WTC11 (cell line): Measurements from ENCODE around the gene ATG14. TPM values are rescaled to one million over a fixed set of nuclear protein-coding genes. Genes with fewer than 3 reads are reported as not detected.

Experiments
- ATAC-seq: fragments of 200-7000 bp; cut with Tn5 transposase; 2 replicates; pipeline ENCODE4 v1.10.0; 2021; ENCODE audit warnings: mild to moderate bottlenecking, moderate library complexity
- CTCF ChIA-PET: fragments of 300-600 bp; sonication (Branson Sonifier 250); formaldehyde crosslinking; loops from one replicate; lab custom pipeline; 2021; ENCODE audit warnings: antibody characterized with exemption; lab: Charles Lee
- POLR2A ChIA-PET: fragments of 350-600 bp; sonication (Branson Sonifier 250); formaldehyde crosslinking; loops from one replicate; lab custom pipeline; 2021; ENCODE audit warnings: antibody characterized with exemption; lab: Charles Lee
- DNase-seq: peaks from one replicate; pipeline ENCODE4 v3.0.0; 2021; ENCODE audit warnings: low spot score
- H3K27ac Mint-ChIP-seq: 2 replicates; pipeline ENCODE4 v1.8.0; 2021; ENCODE audit warnings: mixed read lengths
- H3K27me3 Mint-ChIP-seq: 2 replicates; pipeline ENCODE4 v1.8.0; 2021; ENCODE audit warnings: low read depth, mild to moderate bottlenecking, moderate library complexity, mixed read lengths
- H3K36me3 Mint-ChIP-seq: 2 replicates; pipeline ENCODE4 v1.8.0; 2021; ENCODE audit warnings: mixed read lengths
- H3K4me1 Mint-ChIP-seq: 2 replicates; pipeline ENCODE4 v1.8.0; 2022; ENCODE audit warnings: mixed read lengths
- H3K4me3 Mint-ChIP-seq: 2 replicates; pipeline ENCODE4 v1.8.0; 2021; ENCODE audit warnings: mild to moderate bottlenecking, moderate library complexity, mixed read lengths
- H3K9me3 Mint-ChIP-seq: 2 replicates; pipeline ENCODE4 v1.8.0; 2021; ENCODE audit warnings: mixed read lengths
- CREB1 ChIP-seq: sonication (generic); formaldehyde crosslinking; IDR thresholded peaks from 2 replicates; pipeline ENCODE4 v1.8.0; 2023; ENCODE audit warnings: mild to moderate bottlenecking, missing genetic modification reagents
- ETV6 ChIP-seq: sonication (generic); formaldehyde crosslinking; IDR thresholded peaks from 2 replicates; pipeline ENCODE4 v1.8.1; 2022; ENCODE audit warnings: mild to moderate bottlenecking, missing genetic modification reagents
- FOXK1 ChIP-seq: sonication (generic); formaldehyde crosslinking; IDR thresholded peaks from 2 replicates; pipeline ENCODE4 v1.8.0; 2022; ENCODE audit warnings: mild to moderate bottlenecking, moderate library complexity, missing genetic modification reagents
- IRF2 ChIP-seq: sonication (generic); formaldehyde crosslinking; IDR thresholded peaks from 2 replicates; pipeline ENCODE4 v1.8.0; 2022; ENCODE audit warnings: low read depth, missing genetic modification reagents, borderline replicate concordance
- KAT7 ChIP-seq: sonication (generic); formaldehyde crosslinking; IDR thresholded peaks from 2 replicates; pipeline ENCODE4 v1.8.1; 2023; ENCODE audit warnings: missing genetic modification reagents, mild to moderate bottlenecking, borderline replicate concordance
- MXD4 ChIP-seq: fragments of 250-450 bp; sonication (Bioruptor Pico); IDR thresholded peaks from 2 replicates; pipeline ENCODE4 v1.8.0; 2021; ENCODE audit warnings: mild to moderate bottlenecking, moderate library complexity, borderline replicate concordance
- NFATC4 ChIP-seq: fragments of 250-450 bp; sonication (Bioruptor Pico); IDR thresholded peaks from 2 replicates; pipeline ENCODE4 v1.9.0; 2021; ENCODE audit warnings: mild to moderate bottlenecking
- SMAD4 ChIP-seq: sonication (generic); formaldehyde crosslinking; IDR thresholded peaks from 2 replicates; pipeline ENCODE4 v1.8.0; 2022; ENCODE audit warnings: mild to moderate bottlenecking, missing genetic modification reagents
- SOX15 ChIP-seq: fragments of 250-450 bp; sonication (Bioruptor Pico); IDR thresholded peaks from 2 replicates; pipeline ENCODE4 v1.9.0; 2021; ENCODE audit warnings: mild to moderate bottlenecking
- TP53 ChIP-seq: sonication (generic); formaldehyde crosslinking; IDR thresholded peaks from 2 replicates; pipeline ENCODE4 v1.8.1; 2023; ENCODE audit warnings: mild to moderate bottlenecking, missing genetic modification reagents
- ZNF396 ChIP-seq: fragments of 250-450 bp; sonication (Bioruptor Pico); IDR thresholded peaks from 2 replicates; pipeline ENCODE4 v1.8.0; 2021; ENCODE audit warnings: mild to moderate bottlenecking, moderate library complexity, borderline replicate concordance
- ZNF416 ChIP-seq: fragments of 250-450 bp; sonication (Bioruptor Pico); IDR thresholded peaks from 2 replicates; pipeline ENCODE4 v1.9.0; 2021; ENCODE audit warnings: mild to moderate bottlenecking, inconsistent platforms
- total RNA-seq: library from RNA; stranded (reverse); gene quantifications from 3 replicates; pipeline ENCODE4 v1.2.3, GENCODE V29; 2021
- TF ChIP-seq, protein P1 (sequence below): fragments of 250-450 bp; sonication (Bioruptor Pico); IDR thresholded peaks from 2 replicates; pipeline ENCODE4 v1.9.0; 2021; ENCODE audit warnings: mild to moderate bottlenecking, borderline replicate concordance
- TF ChIP-seq, protein P2 (sequence below): sonication (generic); formaldehyde crosslinking; IDR thresholded peaks from 2 replicates; pipeline ENCODE4 v1.8.0; 2022; ENCODE audit warnings: mild to moderate bottlenecking, missing genetic modification reagents
- TF ChIP-seq, protein P3 (sequence below): sonication (generic); formaldehyde crosslinking; conservative IDR thresholded peaks from 2 replicates; pipeline ENCODE4 v1.8.1; 2022; ENCODE audit warnings: mild to moderate bottlenecking, missing genetic modification reagents
- TF ChIP-seq, protein P4 (sequence below): sonication (generic); formaldehyde crosslinking; IDR thresholded peaks from 2 replicates; pipeline ENCODE4 v1.8.1; 2022; ENCODE audit warnings: missing genetic modification reagents, borderline replicate concordance
- TF ChIP-seq, protein P5 (sequence below): fragments of 250-450 bp; sonication (Bioruptor Pico); IDR thresholded peaks from 2 replicates; pipeline ENCODE4 v1.9.0; 2021; ENCODE audit warnings: mild to moderate bottlenecking
- TF ChIP-seq, protein P6 (sequence below): fragments of 250-450 bp; sonication (Bioruptor Pico); IDR thresholded peaks from 2 replicates; pipeline ENCODE4 v2.1.2; 2022; ENCODE audit warnings: mild to moderate bottlenecking, moderate library complexity
- TF ChIP-seq, protein P7 (sequence below): sonication (generic); formaldehyde crosslinking; IDR thresholded peaks from 2 replicates; pipeline ENCODE4 v1.8.0; 2023; ENCODE audit warnings: missing genetic modification reagents
- TF ChIP-seq, protein P8 (sequence below): fragments of 250-450 bp; sonication (Bioruptor Pico); IDR thresholded peaks from 2 replicates; pipeline ENCODE4 v1.9.0; 2021; ENCODE audit warnings: mild to moderate bottlenecking

ATG14 gene
- total RNA-seq, 1 experiment from 2014 or later = 10.4 TPM

DNA sequence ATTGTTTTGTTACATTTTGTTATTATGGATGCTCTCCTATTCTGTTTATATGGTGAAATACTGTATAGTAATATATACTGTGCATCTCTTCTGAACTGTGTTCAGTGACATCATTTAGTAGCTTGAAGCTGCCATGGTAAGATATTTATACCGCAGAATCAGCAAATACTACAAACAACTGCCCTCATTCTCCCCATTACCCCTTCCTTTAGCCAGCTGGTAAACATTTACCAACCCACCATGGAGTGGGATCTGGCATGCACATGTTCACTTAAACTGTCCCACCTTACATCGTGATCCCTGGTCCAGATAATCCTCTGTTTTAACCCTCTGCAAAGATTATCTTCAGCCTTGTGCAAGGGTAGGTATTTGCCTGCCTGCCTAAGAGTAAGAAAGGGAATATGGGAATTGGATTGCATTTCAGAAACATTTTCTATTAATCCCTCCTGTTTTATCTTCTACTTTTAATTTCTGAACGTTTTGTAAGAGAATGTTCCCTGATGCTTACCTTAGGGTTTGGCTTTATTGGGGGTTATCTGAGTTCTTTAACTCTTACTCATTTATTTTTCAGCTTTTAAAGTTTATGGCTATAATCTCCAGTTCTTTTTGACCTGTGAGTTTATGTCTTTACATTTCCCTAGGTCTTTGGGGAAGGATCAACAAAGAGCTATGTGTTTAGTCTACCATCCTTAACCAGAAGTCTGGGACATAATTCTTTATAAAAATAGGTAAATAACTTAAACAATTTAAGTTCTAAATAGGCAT lies 93.9 kb downstream of the ATG14 start:
- Mint-ChIP-seq H3K4me3 (no peak overlapping the region), H3K9me3 (peaks cover 24% of the 10 kb centered on the region), H3K27ac (no peak overlapping the region), H3K27me3 (peaks cover 7% of the 10 kb centered on the region; the same call in 1 of the 2 replicates), H3K4me1 (peaks cover 3% of the 10 kb centered on the region; the same call in 1 of the 2 replicates), H3K36me3 (peaks cover 31% of the 10 kb centered on the region)
- CTCF ChIA-PET = no interaction called here
- ATAC-seq = no peak
- no peak for DNase-seq
- POLR2A ChIA-PET = no interaction called here
- TF ChIP-seq, protein P1, sequence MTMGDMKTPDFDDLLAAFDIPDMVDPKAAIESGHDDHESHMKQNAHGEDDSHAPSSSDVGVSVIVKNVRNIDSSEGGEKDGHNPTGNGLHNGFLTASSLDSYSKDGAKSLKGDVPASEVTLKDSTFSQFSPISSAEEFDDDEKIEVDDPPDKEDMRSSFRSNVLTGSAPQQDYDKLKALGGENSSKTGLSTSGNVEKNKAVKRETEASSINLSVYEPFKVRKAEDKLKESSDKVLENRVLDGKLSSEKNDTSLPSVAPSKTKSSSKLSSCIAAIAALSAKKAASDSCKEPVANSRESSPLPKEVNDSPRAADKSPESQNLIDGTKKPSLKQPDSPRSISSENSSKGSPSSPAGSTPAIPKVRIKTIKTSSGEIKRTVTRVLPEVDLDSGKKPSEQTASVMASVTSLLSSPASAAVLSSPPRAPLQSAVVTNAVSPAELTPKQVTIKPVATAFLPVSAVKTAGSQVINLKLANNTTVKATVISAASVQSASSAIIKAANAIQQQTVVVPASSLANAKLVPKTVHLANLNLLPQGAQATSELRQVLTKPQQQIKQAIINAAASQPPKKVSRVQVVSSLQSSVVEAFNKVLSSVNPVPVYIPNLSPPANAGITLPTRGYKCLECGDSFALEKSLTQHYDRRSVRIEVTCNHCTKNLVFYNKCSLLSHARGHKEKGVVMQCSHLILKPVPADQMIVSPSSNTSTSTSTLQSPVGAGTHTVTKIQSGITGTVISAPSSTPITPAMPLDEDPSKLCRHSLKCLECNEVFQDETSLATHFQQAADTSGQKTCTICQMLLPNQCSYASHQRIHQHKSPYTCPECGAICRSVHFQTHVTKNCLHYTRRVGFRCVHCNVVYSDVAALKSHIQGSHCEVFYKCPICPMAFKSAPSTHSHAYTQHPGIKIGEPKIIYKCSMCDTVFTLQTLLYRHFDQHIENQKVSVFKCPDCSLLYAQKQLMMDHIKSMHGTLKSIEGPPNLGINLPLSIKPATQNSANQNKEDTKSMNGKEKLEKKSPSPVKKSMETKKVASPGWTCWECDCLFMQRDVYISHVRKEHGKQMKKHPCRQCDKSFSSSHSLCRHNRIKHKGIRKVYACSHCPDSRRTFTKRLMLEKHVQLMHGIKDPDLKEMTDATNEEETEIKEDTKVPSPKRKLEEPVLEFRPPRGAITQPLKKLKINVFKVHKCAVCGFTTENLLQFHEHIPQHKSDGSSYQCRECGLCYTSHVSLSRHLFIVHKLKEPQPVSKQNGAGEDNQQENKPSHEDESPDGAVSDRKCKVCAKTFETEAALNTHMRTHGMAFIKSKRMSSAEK (CRISPR knock-in tag) = no peak
- TF ChIP-seq, protein P2, sequence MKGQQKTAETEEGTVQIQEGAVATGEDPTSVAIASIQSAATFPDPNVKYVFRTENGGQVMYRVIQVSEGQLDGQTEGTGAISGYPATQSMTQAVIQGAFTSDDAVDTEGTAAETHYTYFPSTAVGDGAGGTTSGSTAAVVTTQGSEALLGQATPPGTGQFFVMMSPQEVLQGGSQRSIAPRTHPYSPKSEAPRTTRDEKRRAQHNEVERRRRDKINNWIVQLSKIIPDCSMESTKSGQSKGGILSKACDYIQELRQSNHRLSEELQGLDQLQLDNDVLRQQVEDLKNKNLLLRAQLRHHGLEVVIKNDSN (CRISPR knock-in tag) = no peak
- TF ChIP-seq KAT7 (CRISPR knock-in tag) = no peak
- no peak for TF ChIP-seq ETV6
- no peak for TF ChIP-seq TP53 (CRISPR knock-in tag)

DNA sequence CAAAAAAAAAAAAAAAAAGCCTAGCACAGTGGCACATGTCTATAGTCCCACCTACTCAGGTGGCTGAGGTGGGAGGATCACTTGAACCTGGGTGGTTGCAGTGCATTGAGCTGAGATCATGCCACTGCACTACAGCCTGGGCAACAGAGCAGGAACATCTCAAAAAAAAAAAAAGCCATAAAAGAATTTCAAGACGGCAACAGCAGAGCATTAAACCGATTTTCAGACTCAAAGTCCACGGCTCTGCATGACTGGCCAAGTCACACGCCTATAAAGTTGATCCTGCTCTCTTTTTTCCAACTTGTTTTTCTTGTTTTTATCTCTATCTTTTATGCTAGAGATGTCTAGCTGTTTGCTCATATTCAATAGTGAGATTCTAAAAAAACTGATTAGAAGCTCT lies 95.1 kb downstream of the ATG14 start:
- ChIA-PET POLR2A (no interaction called here), CTCF (interaction anchor here (1.2 kb wide), 1 partner anchor 9 kb away, joined by 3 read pairs; no protein-coding TSS in a partner anchor)
- TF ChIP-seq NFATC4 (CRISPR knock-in tag) = no peak
- TF ChIP-seq MXD4 (CRISPR knock-in tag) = no peak
- no peak for TF ChIP-seq ZNF416 (CRISPR knock-in tag)
- TF ChIP-seq, protein P3, sequence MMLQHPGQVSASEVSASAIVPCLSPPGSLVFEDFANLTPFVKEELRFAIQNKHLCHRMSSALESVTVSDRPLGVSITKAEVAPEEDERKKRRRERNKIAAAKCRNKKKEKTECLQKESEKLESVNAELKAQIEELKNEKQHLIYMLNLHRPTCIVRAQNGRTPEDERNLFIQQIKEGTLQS = no peak
- TF ChIP-seq SOX15 (CRISPR knock-in tag) = no peak
- no peak for TF ChIP-seq CREB1 (CRISPR knock-in tag)
- TF ChIP-seq, protein P4, sequence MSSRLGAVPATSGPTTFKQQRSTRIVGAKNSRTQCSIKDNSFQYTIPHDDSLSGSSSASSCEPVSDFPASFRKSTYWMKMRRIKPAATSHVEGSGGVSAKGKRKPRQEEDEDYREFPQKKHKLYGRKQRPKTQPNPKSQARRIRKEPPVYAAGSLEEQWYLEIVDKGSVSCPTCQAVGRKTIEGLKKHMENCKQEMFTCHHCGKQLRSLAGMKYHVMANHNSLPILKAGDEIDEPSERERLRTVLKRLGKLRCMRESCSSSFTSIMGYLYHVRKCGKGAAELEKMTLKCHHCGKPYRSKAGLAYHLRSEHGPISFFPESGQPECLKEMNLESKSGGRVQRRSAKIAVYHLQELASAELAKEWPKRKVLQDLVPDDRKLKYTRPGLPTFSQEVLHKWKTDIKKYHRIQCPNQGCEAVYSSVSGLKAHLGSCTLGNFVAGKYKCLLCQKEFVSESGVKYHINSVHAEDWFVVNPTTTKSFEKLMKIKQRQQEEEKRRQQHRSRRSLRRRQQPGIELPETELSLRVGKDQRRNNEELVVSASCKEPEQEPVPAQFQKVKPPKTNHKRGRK = no peak
- TF ChIP-seq, protein P5, sequence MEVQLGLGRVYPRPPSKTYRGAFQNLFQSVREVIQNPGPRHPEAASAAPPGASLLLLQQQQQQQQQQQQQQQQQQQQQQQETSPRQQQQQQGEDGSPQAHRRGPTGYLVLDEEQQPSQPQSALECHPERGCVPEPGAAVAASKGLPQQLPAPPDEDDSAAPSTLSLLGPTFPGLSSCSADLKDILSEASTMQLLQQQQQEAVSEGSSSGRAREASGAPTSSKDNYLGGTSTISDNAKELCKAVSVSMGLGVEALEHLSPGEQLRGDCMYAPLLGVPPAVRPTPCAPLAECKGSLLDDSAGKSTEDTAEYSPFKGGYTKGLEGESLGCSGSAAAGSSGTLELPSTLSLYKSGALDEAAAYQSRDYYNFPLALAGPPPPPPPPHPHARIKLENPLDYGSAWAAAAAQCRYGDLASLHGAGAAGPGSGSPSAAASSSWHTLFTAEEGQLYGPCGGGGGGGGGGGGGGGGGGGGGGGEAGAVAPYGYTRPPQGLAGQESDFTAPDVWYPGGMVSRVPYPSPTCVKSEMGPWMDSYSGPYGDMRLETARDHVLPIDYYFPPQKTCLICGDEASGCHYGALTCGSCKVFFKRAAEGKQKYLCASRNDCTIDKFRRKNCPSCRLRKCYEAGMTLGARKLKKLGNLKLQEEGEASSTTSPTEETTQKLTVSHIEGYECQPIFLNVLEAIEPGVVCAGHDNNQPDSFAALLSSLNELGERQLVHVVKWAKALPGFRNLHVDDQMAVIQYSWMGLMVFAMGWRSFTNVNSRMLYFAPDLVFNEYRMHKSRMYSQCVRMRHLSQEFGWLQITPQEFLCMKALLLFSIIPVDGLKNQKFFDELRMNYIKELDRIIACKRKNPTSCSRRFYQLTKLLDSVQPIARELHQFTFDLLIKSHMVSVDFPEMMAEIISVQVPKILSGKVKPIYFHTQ (CRISPR knock-in tag) = no peak
- TF ChIP-seq, protein P6, sequence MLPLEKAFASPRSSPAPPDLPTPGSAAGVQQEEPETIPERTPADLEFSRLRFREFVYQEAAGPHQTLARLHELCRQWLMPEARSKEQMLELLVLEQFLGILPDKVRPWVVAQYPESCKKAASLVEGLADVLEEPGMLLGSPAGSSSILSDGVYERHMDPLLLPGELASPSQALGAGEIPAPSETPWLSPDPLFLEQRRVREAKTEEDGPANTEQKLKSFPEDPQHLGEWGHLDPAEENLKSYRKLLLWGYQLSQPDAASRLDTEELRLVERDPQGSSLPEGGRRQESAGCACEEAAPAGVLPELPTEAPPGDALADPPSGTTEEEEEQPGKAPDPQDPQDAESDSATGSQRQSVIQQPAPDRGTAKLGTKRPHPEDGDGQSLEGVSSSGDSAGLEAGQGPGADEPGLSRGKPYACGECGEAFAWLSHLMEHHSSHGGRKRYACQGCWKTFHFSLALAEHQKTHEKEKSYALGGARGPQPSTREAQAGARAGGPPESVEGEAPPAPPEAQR = no peak
- TF ChIP-seq, protein P7, sequence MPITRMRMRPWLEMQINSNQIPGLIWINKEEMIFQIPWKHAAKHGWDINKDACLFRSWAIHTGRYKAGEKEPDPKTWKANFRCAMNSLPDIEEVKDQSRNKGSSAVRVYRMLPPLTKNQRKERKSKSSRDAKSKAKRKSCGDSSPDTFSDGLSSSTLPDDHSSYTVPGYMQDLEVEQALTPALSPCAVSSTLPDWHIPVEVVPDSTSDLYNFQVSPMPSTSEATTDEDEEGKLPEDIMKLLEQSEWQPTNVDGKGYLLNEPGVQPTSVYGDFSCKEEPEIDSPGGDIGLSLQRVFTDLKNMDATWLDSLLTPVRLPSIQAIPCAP (CRISPR knock-in tag) = no peak
- no peak for TF ChIP-seq ZNF396 (CRISPR knock-in tag)
- TF ChIP-seq, protein P8, sequence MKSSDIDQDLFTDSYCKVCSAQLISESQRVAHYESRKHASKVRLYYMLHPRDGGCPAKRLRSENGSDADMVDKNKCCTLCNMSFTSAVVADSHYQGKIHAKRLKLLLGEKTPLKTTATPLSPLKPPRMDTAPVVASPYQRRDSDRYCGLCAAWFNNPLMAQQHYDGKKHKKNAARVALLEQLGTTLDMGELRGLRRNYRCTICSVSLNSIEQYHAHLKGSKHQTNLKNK (CRISPR knock-in tag) = no peak
- TF ChIP-seq SMAD4 = no peak
- no peak for TF ChIP-seq FOXK1 (CRISPR knock-in tag)
- no peak for TF ChIP-seq IRF2 (CRISPR knock-in tag)
- H3K4me1 Mint-ChIP-seq = no peaks in the 10 kb centered on the region
- H3K27me3 Mint-ChIP-seq = peaks cover 11% of the 10 kb centered on the region; the same call in 1 of the 2 replicates
- no peak overlapping the region for H3K4me3 Mint-ChIP-seq
- DNase-seq = no peak
- H3K27ac Mint-ChIP-seq = no peak overlapping the region
- no peak for ATAC-seq
- peaks cover 30% of the 10 kb centered on the region for H3K9me3 Mint-ChIP-seq
- peaks cover 40% of the 10 kb centered on the region for H3K36me3 Mint-ChIP-seq
